Measurements from ENCODE around the gene GUCY1A2. TPM values are rescaled to one million over a fixed set of nuclear protein-coding genes. Genes with fewer than 3 reads are reported as not detected.
"Not testable (repeated sequence)": the region's sequence is repeated elsewhere in the genome, so short reads cannot be mapped to it uniquely, and the experiment has no call there.

The GUCY1A2 gene
- total RNA-seq, 4 donors from 2014 or later, result 0.37 to 2.0 (median 0.67) TPM

DNA sequence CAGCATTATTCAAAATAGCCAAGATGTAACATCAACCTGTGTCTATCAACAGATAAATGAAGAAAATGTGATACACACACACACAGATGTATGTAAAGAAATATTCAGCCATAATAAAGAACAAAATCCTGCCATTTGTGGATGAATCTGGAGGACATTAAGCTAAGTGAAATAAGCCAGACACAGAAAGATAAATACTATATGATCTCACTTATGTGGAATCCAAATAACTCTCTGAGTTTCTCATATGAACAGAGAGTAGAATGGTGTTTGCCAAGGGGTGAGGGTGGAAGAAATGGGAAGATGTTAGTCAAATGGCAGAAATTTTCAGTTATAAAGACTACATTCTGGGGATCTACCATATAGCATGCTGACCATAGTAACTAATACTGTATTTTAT, 224.2 kb downstream of the GUCY1A2 start:
- Histone ChIP-seq H3K9me3 (no peaks in the 10 kb centered on the region), H3K4me1 (no peaks in the 10 kb centered on the region), H3K27me3 (no peaks in the 10 kb centered on the region), H3K36me3 (no peaks in the 10 kb centered on the region), H3K27ac (no peak overlapping the region), H3K4me3 (no peak overlapping the region)
- DNase-seq, result no peak
- TF ChIP-seq POLR2A (IDR thresholded peaks at IDR 0.05) (no peak), POLR2AphosphoS5 (IDR thresholded peaks at IDR 0.05) (no peak), EP300 (IDR thresholded peaks at IDR 0.05; ENCODE audit: low read depth) (no peak)
- TF ChIP-seq, protein P1, sequence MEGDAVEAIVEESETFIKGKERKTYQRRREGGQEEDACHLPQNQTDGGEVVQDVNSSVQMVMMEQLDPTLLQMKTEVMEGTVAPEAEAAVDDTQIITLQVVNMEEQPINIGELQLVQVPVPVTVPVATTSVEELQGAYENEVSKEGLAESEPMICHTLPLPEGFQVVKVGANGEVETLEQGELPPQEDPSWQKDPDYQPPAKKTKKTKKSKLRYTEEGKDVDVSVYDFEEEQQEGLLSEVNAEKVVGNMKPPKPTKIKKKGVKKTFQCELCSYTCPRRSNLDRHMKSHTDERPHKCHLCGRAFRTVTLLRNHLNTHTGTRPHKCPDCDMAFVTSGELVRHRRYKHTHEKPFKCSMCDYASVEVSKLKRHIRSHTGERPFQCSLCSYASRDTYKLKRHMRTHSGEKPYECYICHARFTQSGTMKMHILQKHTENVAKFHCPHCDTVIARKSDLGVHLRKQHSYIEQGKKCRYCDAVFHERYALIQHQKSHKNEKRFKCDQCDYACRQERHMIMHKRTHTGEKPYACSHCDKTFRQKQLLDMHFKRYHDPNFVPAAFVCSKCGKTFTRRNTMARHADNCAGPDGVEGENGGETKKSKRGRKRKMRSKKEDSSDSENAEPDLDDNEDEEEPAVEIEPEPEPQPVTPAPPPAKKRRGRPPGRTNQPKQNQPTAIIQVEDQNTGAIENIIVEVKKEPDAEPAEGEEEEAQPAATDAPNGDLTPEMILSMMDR (IDR thresholded peaks at IDR 0.05), result no peak
- intact Hi-C loops (cut with DNase I; ENCODE audit: low total_unique reads) (no loop called here), in situ Hi-C loops (cut with MboI; ENCODE audit: low pct_ligation_motif_present in 1 of 4, low pct_unique_long_range_greater_than_20kb in 1 of 4, low sequenced_read_pairs in 3 of 4) (loop anchor here in 1 of 4 donors (10.0 kb wide), 1 partner anchor 59 kb away; no protein-coding TSS in a partner anchor)

DNA sequence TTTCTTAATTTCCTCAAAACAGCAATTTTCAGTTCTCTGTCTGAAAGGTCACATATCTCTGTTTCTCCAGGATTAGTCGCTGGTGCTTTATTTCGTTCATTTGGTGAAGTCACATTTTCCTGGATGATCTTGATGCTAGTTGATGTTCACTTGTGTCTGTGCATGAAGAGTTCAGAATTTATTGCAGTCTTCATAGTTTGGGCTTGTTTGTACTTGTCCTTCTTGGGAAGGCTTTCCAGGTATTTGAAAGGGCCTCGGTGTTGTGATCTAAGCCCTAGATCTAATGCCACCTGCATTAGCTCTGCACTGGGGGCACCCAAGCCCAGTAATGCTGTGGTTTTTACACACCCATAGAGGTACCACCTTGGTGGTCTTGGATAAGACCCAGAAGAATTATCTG, 228.9 kb downstream of the GUCY1A2 start:
- 83% methylated on average over 3 of the region's 3 CpGs; no CpG with 5 or more reads in 1 of the 2 donors for WGBS, 2 donors (ENCODE audit: low coverage in 1 of 2)
- Histone ChIP-seq H3K27me3 (no peaks in the 10 kb centered on the region), H3K9me3 (no peaks in the 10 kb centered on the region), H3K36me3 (no peaks in the 10 kb centered on the region), H3K27ac (no peak overlapping the region), H3K4me1 (no peaks in the 10 kb centered on the region), H3K4me3 (no peak overlapping the region)
- in situ Hi-C loops (cut with MboI; ENCODE audit: low pct_ligation_motif_present in 1 of 4, low pct_unique_long_range_greater_than_20kb in 1 of 4, low sequenced_read_pairs in 3 of 4), result no loop called here
- TF ChIP-seq EP300 (IDR thresholded peaks at IDR 0.05; ENCODE audit: low read depth) (no peak), POLR2A (IDR thresholded peaks at IDR 0.05) (no peak), POLR2AphosphoS5 (IDR thresholded peaks at IDR 0.05) (no peak)
- TF ChIP-seq, protein P1 (IDR thresholded peaks at IDR 0.05), result no peak
- DNase-seq, result no peak
- intact Hi-C loops (cut with DNase I; ENCODE audit: low total_unique reads), result no loop called here

DNA sequence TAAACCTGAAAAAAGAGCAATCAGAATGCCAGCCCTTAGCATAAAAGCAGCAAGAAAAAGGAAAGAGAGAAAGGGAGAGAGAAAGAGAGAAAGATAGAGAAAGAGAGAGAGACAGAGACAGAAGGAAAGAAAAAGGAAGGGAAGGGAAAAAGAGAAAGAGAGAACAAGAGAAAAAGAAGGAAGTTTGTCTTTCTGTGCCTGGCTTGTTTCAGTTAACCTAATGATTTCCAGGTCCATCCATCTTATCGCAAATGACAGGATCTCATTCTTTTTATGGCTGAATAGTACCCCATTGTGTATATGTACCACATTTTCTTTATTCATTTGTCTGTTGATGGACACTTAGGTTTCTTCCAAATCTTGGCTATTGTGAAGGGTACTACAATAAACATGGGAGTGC, 230.8 kb downstream of the GUCY1A2 start:
- no peaks in the 10 kb centered on the region for H3K27me3 ChIP-seq
- no peak overlapping the region for H3K27ac ChIP-seq
- H3K9me3 ChIP-seq, result no peaks in the 10 kb centered on the region
- WGBS, 2 donors (ENCODE audit: low coverage in 1 of 2), result 93 to 100% methylated on average over 1 of the region's 1 CpG
- H3K4me1 ChIP-seq, result no peaks in the 10 kb centered on the region
- no peak for TF ChIP-seq POLR2AphosphoS5 (IDR thresholded peaks at IDR 0.05)
- no peak for TF ChIP-seq POLR2A (IDR thresholded peaks at IDR 0.05)
- TF ChIP-seq, protein P1 (IDR thresholded peaks at IDR 0.05), result no peak
- no peak for TF ChIP-seq EP300 (IDR thresholded peaks at IDR 0.05; ENCODE audit: low read depth)
- in situ Hi-C loops (cut with MboI; ENCODE audit: low pct_ligation_motif_present in 1 of 4, low pct_unique_long_range_greater_than_20kb in 1 of 4, low sequenced_read_pairs in 3 of 4), result no loop called here
- no peaks in the 10 kb centered on the region for H3K36me3 ChIP-seq
- intact Hi-C loops (cut with DNase I; ENCODE audit: low total_unique reads), result no loop called here
- H3K4me3 ChIP-seq, result no peak overlapping the region
- no peak for DNase-seq

DNA sequence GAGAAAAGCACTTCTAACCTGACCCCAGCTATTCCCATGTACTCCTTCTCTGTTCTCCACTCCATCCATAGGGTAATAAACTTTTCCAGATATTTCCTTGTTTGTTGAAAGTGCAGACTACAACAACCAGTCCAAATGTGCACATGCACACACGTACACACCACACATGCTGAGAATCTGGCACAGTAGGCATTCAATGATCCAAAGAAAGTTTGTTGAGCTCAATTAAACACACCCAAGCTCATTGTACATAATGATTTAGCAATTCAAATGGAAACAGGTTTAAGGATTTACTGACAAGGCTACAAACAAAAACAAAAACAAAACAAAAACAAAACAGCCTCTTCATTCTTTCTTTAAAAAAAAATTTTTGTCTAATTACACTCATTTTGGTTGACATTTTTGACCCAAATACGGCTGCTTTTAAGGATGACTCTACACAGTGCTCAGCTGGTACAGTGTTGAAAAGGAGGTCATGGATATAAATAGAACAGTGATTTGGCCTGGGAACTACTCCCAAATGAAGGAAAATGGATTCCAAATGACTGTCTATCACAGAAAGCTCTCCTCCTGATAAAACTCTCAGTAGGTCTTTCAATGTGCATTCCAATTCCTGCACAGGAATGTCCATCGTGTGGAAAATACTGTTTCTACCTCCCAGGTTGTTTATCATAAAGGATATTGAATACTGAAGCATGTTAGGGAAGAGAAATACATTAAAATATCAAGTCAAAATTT, 232.2 kb downstream of the GUCY1A2 start:
- H3K27me3 ChIP-seq, result no peaks in the 10 kb centered on the region
- WGBS, 2 donors (ENCODE audit: low coverage in 1 of 2), result 53% methylated on average over 3 of the region's 3 CpGs
- TF ChIP-seq EP300 (IDR thresholded peaks at IDR 0.05; ENCODE audit: low read depth), result no peak
- TF ChIP-seq, protein P1 (IDR thresholded peaks at IDR 0.05), result no peak
- no peak for TF ChIP-seq POLR2A (IDR thresholded peaks at IDR 0.05)
- no peak for TF ChIP-seq POLR2AphosphoS5 (IDR thresholded peaks at IDR 0.05)
- H3K27ac ChIP-seq, result no peak overlapping the region
- intact Hi-C loops (cut with DNase I; ENCODE audit: low total_unique reads), result no loop called here
- H3K4me3 ChIP-seq, result no peak overlapping the region
- H3K36me3 ChIP-seq, result no peaks in the 10 kb centered on the region
- H3K9me3 ChIP-seq, result no peaks in the 10 kb centered on the region
- no peaks in the 10 kb centered on the region for H3K4me1 ChIP-seq
- in situ Hi-C loops (cut with MboI; ENCODE audit: low pct_ligation_motif_present in 1 of 4, low pct_unique_long_range_greater_than_20kb in 1 of 4, low sequenced_read_pairs in 3 of 4), result no loop called here
- no peak for DNase-seq

DNA sequence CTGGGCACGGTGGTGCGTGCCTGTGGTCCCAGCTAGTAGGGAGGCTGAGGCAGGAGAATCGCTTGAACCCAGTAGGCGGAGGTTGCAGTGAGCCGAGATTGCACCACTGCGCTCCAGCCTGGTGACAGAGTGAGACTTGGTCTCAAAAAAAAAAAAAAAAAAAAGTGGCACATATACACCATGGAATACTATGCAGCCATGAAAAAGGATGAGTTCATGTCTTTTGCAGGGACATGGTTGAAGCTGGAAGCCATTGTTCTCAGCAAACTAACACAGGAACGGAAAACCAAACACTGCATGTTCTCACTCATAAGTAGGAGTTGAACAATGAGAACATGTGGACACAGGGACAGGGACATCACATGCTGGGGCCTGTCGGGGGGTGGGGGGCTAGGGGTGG, 241.0 kb downstream of the GUCY1A2 start:
- WGBS, 2 donors (ENCODE audit: low coverage in 1 of 2), result 96% methylated on average over 8 of the region's 8 CpGs; no CpG with 5 or more reads in 1 of the 2 donors
- intact Hi-C loops (cut with DNase I; ENCODE audit: low total_unique reads); H3K27ac ChIP-seq; H3K27me3 ChIP-seq; H3K36me3 ChIP-seq; DNase-seq; in situ Hi-C loops (cut with MboI; ENCODE audit: low pct_ligation_motif_present in 1 of 4, low pct_unique_long_range_greater_than_20kb in 1 of 4, low sequenced_read_pairs in 3 of 4); H3K4me1 ChIP-seq; H3K9me3 ChIP-seq; H3K4me3 ChIP-seq: not testable (repeated sequence)

All from transverse colon (tissue), 4 donors.